CD4-positive, alpha-beta T cell treated with Interleukin-12 subunit alpha and Interleukin-12 subunit beta, for 1 hour (primary cell): ENCODE data around the gene ZNF33A.
"Not testable (repeated sequence)": the region's sequence is repeated elsewhere in the genome, so short reads cannot be mapped to it uniquely, and the experiment has no call there.

Experiments
- DNase-seq: peaks from one replicate; pipeline ENCODE4 v3.0.0-alpha.2; 2020

The ZNF33A gene

GRCh38 chr10:38010119-38010903 lies at the start of gene ZNF33A:
ZNF33A (plus strand) TSS chr10:38010675; CDS start chr10:38012342, 1,667 bp downstream.
- peak; percentile 94 for DNase-seq

- no peak for DNase-seq
These were observed 45.5 kb upstream of the ZNF33A start for GRCh38 chr10:37965006-37965405.

GRCh38 chr10:37972396-37972795 lies 38.1 kb upstream of the ZNF33A start:
- no peak for DNase-seq

- peak; percentile 29 for DNase-seq
These were observed 35.0 kb upstream of the ZNF33A start for GRCh38 chr10:37975401-37975991.

- peak; percentile 99 for DNase-seq
These were observed 34.2 kb upstream of the ZNF33A start, which contains the start of gene ZNF25 for GRCh38 chr10:37976091-37976879. ZNF25 (minus strand) TSS chr10:37976647; CDS start chr10:37971722, 4,925 bp downstream.

GRCh38 chr10:37976880-37977203 lies 33.6 kb upstream of the ZNF33A start:
- DNase-seq = no peak

GRCh38 chr10:37991655-37992054 lies 18.8 kb upstream of the ZNF33A start:
- DNase-seq = no peak

GRCh38 chr10:37992083-37992482 lies 18.4 kb upstream of the ZNF33A start:
- DNase-seq = no peak

GRCh38 chr10:37998920-37999319 lies 11.6 kb upstream of the ZNF33A start:
- DNase-seq = not testable (repeated sequence)

- not testable (repeated sequence) for DNase-seq
These were observed 10.0 kb upstream of the ZNF33A start for GRCh38 chr10:38000474-38000873.

- no peak for DNase-seq
These were observed 7.4 kb upstream of the ZNF33A start for GRCh38 chr10:38003026-38003425.

- DNase-seq = no peak
These were observed 6.9 kb upstream of the ZNF33A start for GRCh38 chr10:38003588-38003987.

GRCh38 chr10:38007551-38007950 lies 2.9 kb upstream of the ZNF33A start:
- no peak for DNase-seq

- no peak for DNase-seq
These were observed 2.5 kb upstream of the ZNF33A start for GRCh38 chr10:38007991-38008390.

GRCh38 chr10:38016354-38016753 lies 5.9 kb downstream of the ZNF33A start:
- no peak for DNase-seq

- not testable (repeated sequence) for DNase-seq
These were observed 8.6 kb downstream of the ZNF33A start for GRCh38 chr10:38019124-38019523.

- no peak for DNase-seq
These were observed 14.8 kb downstream of the ZNF33A start for GRCh38 chr10:38025283-38025682.

- DNase-seq = no peak
These were observed 17.5 kb downstream of the ZNF33A start for GRCh38 chr10:38027986-38028385.

- no peak for DNase-seq
These were observed 22.4 kb downstream of the ZNF33A start for GRCh38 chr10:38032886-38033285.

- peak; percentile 41 for DNase-seq
These were observed 27.8 kb downstream of the ZNF33A start for GRCh38 chr10:38038107-38038931.

GRCh38 chr10:38038932-38039245 lies 28.4 kb downstream of the ZNF33A start:
- no peak for DNase-seq

GRCh38 chr10:38043516-38043915 lies 33.0 kb downstream of the ZNF33A start:
- DNase-seq = peak; percentile 4

GRCh38 chr10:38045129-38045528 lies 34.7 kb downstream of the ZNF33A start:
- no peak for DNase-seq
